A549 treated with Hydrocortisone at 1 μM for 4 hours (cell line): ENCODE results near the gene OBP2B. TPM values are rescaled to one million over a fixed set of nuclear protein-coding genes. Genes with fewer than 3 reads are reported as not detected.

Source experiments
- total RNA-seq: library from RNA; stranded (reverse); fragments of 200-300 nt; extraction: Qiagen RNA extraction; gene quantifications from 5 replicates; pipeline ENCODE4 v1.2.3, GENCODE V29; 2022

Gene OBP2B
- not detected in 5 replicates for total RNA-seq

GRCh38 chr9:133208880-133209300 is at the start of gene OBP2B:
TSS of gene OBP2B (minus strand) at chr9:133209250. CDS start at chr9:133209199, 51 bp downstream.

GRCh38 chr9:133163504-133164172 is 45.4 kb downstream of the OBP2B start, which contains the start of gene GBGT1:
TSS of gene GBGT1 (minus strand) at chr9:133163914. CDS start at chr9:133162412, 1,502 bp downstream.

Other genes with a start within 250 kb of the OBP2B start
- gene GFI1B, start 230.6 kb downstream of the OBP2B start, total RNA-seq: 0.07 to 0.20 TPM (median 0.10 TPM) in 5 replicates
- gene GTF3C5, start 178.3 kb downstream of the OBP2B start, total RNA-seq: 60.6 to 65.1 TPM (median 64.8 TPM) in 5 replicates
- 0.40 to 0.69 TPM (median 0.51 TPM) in 5 replicates for gene CEL, start 147.3 kb downstream of the OBP2B start, total RNA-seq
- 23.7 to 27.9 TPM (median 25.9 TPM) in 5 replicates for gene RALGDS, start 88.0 kb downstream of the OBP2B start, total RNA-seq
- 1.5 to 2.5 TPM (median 1.7 TPM) in 5 replicates for gene GBGT1, start 45.3 kb downstream of the OBP2B start, total RNA-seq
- not detected in 5 replicates for gene ABO, start 66.0 kb upstream of the OBP2B start, total RNA-seq
- 21.5 to 29.5 TPM (median 24.1 TPM) in 5 replicates for gene SURF6, start 126.9 kb upstream of the OBP2B start, total RNA-seq
- 24.5 to 31.5 TPM (median 29.3 TPM) in 5 replicates for gene MED22, start 138.9 kb upstream of the OBP2B start, total RNA-seq
- gene RPL7A, start 139.0 kb upstream of the OBP2B start, total RNA-seq: 3,185 to 3,532 TPM (median 3,382 TPM) in 5 replicates
- 33.4 to 49.3 TPM (median 45.1 TPM) in 5 replicates for gene SURF1, start 147.2 kb upstream of the OBP2B start, total RNA-seq
- 37.7 to 50.1 TPM (median 45.7 TPM) in 5 replicates for gene SURF2, start 147.3 kb upstream of the OBP2B start, total RNA-seq
- 193 to 208 TPM (median 196 TPM) in 5 replicates for gene SURF4, start 166.8 kb upstream of the OBP2B start, total RNA-seq
- gene STKLD1, start 167.1 kb upstream of the OBP2B start, total RNA-seq: 0.53 to 1.2 TPM (median 0.81 TPM) in 5 replicates
- 32.4 to 36.5 TPM (median 32.9 TPM) in 5 replicates for gene REXO4, start 208.8 kb upstream of the OBP2B start, total RNA-seq
- gene ADAMTS13, start 213.1 kb upstream of the OBP2B start, total RNA-seq: 0.51 to 0.73 TPM (median 0.56 TPM) in 5 replicates